CMK (cell line): ENCODE results near the gene FEM1C.

ENCODE experiments used
- DNase-seq: peaks from one replicate; pipeline ENCODE4 v3.0.0-alpha.2; 2010; ENCODE audit warnings: low read depth

FEM1C gene

DNA sequence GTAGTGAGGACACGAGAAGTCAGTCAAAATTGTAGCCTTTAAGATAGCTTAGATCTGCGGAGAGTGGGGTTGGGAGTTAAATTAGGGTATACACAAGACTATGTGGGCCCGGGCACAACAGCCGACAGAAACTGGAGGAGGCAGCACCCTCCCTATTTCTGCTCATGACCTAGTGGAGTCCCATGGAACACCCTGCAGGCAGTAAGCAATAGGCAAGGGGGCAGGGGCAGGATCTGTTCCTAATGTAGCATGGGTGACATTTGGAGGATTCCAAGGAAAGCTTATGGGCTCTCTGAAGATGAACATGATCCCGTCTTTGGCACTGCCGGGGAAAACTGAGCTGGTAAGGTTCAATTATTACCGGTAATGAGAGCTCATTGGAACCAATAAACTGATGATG is 67.0 kb downstream of the FEM1C start:
- no peak for DNase-seq

DNA sequence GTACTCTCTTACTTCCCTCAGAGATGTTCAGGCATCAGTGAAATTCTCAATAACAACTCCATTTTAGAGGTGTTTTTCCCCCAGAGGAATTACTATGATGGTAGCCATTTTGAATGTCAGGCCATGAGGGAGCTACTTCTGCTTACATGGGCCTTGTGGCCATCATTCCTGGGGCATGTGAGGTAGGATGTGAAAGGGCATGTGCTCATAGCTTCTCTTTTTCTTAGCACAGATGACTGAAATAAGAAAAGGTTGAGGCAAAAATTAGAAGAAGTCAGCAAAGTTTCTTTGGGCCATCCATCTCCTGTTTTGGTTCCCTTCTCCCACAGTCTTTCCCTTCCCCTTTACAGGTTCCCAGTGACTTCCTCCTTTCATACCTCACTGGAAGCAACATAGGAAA is 68.8 kb downstream of the FEM1C start:
- DNase-seq = no peak

GRCh38 chr5:115472271-115473025 is 72.1 kb downstream of the FEM1C start:
- no peak for DNase-seq

DNA sequence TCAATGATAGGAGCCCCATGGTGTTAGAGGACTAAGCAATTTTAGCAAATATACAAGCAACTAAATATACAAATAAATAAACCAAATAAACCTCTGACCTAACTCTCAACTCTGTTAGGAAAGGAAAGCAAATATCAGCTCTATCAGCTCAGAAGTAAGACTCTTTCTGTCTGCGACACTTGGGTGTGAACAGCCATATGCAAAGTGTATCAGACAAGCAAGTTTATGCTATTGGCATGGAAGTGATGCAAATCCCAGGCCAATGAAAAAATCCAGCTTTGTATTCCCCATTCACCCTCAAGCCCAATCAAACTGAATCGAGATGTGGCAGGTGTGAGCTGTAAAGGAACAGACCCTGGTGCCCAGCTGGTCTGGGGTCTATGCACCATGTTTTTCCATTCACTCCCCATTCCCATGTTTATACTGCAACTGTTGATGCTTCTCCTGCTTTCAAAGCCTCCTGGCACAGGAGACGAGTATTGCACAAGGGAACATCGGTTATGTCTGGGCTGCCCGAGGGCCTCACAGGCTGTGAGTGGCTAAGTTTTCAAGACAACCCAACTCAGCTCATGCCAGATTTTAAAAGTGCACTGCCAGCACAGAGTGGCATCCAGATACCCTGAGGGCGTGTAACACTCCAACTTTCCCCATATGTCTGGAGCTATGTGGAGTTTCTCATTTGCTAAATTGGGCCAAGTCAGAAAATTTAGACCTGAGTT is 73.1 kb downstream of the FEM1C start:
- DNase-seq = no peak

DNA sequence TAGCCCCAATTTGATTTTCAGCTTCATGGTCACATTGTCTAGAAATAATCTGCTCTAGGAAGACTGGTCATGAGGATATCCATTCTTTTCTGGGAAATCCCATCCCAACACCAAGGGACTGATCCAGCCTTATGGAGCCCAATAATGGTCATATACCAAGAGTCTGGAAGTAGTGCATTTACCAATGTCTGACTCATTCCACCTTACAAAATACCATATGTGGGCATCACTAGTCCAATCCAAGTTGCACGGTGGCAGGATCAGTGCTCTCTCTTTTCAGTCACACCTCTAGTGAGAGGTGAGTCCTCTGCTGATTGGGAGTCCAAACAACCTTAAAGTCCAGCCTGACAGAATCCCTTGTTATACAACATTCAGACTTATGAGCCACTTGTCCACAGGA is 73.7 kb downstream of the FEM1C start:
- DNase-seq = no peak
